BLaER1 (cell line): ENCODE results near the gene KCNJ5.
A peak's percentile ranks its signal among the peaks of the same experiment; 100 is the strongest.

Experiments
- H3K27ac ChIP-seq: shearing (Covaris generic); formaldehyde crosslinking; 2 replicates; pipeline ENCODE4 v1.8.1; 2022
- H3K27me3 ChIP-seq: shearing (Covaris generic); formaldehyde crosslinking; 2 replicates; pipeline ENCODE4 v1.8.1; 2022
- H3K36me3 ChIP-seq: shearing (Covaris generic); formaldehyde crosslinking; 2 replicates; pipeline ENCODE4 v1.8.1; 2022
- H3K4me1 ChIP-seq: shearing (Covaris generic); formaldehyde crosslinking; 2 replicates; pipeline ENCODE4 v1.8.1; 2022
- H3K4me2 ChIP-seq: shearing (Covaris generic); formaldehyde crosslinking; 2 replicates; pipeline ENCODE4 v1.8.1; 2022
- H3K4me3 ChIP-seq: shearing (Covaris generic); formaldehyde crosslinking; 2 replicates; pipeline ENCODE4 v1.8.1; 2022
- H3K9ac ChIP-seq: shearing (Covaris generic); formaldehyde crosslinking; 2 replicates; pipeline ENCODE4 v1.8.1; 2022
- H3K9me3 ChIP-seq: shearing (Covaris generic); formaldehyde crosslinking; 2 replicates; pipeline ENCODE4 v1.8.1; 2022
- H4K20me1 ChIP-seq: shearing (Covaris generic); formaldehyde crosslinking; 2 replicates; pipeline ENCODE4 v1.8.1; 2022
- Cebpa-rat ChIP-seq: shearing (Covaris generic); IDR thresholded peaks from 2 replicates; pipeline ENCODE4 v1.8.1; 2022

KCNJ5 gene

GRCh38 chr11:128936606-128937251 is 45.6 kb downstream of the KCNJ5 start:
- Histone ChIP-seq H3K27me3 (no peaks in the 10 kb centered on the region), H3K4me1 (peaks cover 89% of the 10 kb centered on the region), H3K4me3 (no peak overlapping the region), H3K9ac (no peak overlapping the region), H3K9me3 (no peaks in the 10 kb centered on the region), H3K27ac (no peak overlapping the region), H4K20me1 (peaks cover 15% of the 10 kb centered on the region; the same call in 1 of the 2 replicates), H3K4me2 (peak overlapping the region; percentile 51; the same call in 1 of the 2 replicates), H3K36me3 (no peaks in the 10 kb centered on the region)
- TF ChIP-seq Cebpa-rat: no peak

GRCh38 chr11:128937480-128937879 is 46.3 kb downstream of the KCNJ5 start:
- Histone ChIP-seq H3K27me3 (no peaks in the 10 kb centered on the region), H4K20me1 (peaks cover 15% of the 10 kb centered on the region; the same call in 1 of the 2 replicates), H3K36me3 (no peaks in the 10 kb centered on the region), H3K27ac (no peak overlapping the region), H3K4me3 (no peak overlapping the region), H3K9me3 (no peaks in the 10 kb centered on the region), H3K9ac (no peak overlapping the region), H3K4me2 (peak overlapping the region; percentile 51), H3K4me1 (peaks cover 90% of the 10 kb centered on the region)
- no peak for TF ChIP-seq Cebpa-rat

- Histone ChIP-seq H3K27ac (no peak overlapping the region), H4K20me1 (peaks cover 14% of the 10 kb centered on the region; the same call in 1 of the 2 replicates), H3K9ac (no peak overlapping the region), H3K4me1 (peaks cover 94% of the 10 kb centered on the region), H3K27me3 (no peaks in the 10 kb centered on the region), H3K4me2 (peak overlapping the region; percentile 51), H3K4me3 (no peak overlapping the region), H3K9me3 (no peaks in the 10 kb centered on the region), H3K36me3 (no peaks in the 10 kb centered on the region)
- TF ChIP-seq Cebpa-rat: no peak
Measured at GRCh38 chr11:128938156-128938885, 47.2 kb downstream of the KCNJ5 start.

- peaks cover 1% of the 10 kb centered on the region; the same call in 1 of the 2 replicates for H4K20me1 ChIP-seq
- peak overlapping the region; percentile 72 for H3K4me2 ChIP-seq
- H3K9me3 ChIP-seq: no peaks in the 10 kb centered on the region
- no peak overlapping the region for H3K27ac ChIP-seq
- peaks cover 94% of the 10 kb centered on the region for H3K4me1 ChIP-seq
- H3K4me3 ChIP-seq: no peak overlapping the region
- TF ChIP-seq Cebpa-rat: no peak
- no peak overlapping the region for H3K9ac ChIP-seq
- no peaks in the 10 kb centered on the region for H3K27me3 ChIP-seq
- no peaks in the 10 kb centered on the region for H3K36me3 ChIP-seq
Measured at GRCh38 chr11:128939591-128939990, 48.4 kb downstream of the KCNJ5 start.

- Histone ChIP-seq H3K4me3 (no peak overlapping the region), H3K9ac (no peak overlapping the region), H3K4me1 (peaks cover 92% of the 10 kb centered on the region), H3K36me3 (no peaks in the 10 kb centered on the region), H4K20me1 (no peaks in the 10 kb centered on the region), H3K4me2 (peak overlapping the region; percentile 72), H3K27me3 (no peaks in the 10 kb centered on the region), H3K27ac (no peak overlapping the region), H3K9me3 (no peaks in the 10 kb centered on the region)
- TF ChIP-seq Cebpa-rat: no peak
Measured at GRCh38 chr11:128940156-128940555, 49.0 kb downstream of the KCNJ5 start.

- Histone ChIP-seq H4K20me1 (no peaks in the 10 kb centered on the region), H3K27ac (no peak overlapping the region), H3K9ac (no peak overlapping the region), H3K4me1 (peaks cover 88% of the 10 kb centered on the region), H3K4me2 (peak overlapping the region; percentile 72), H3K27me3 (no peaks in the 10 kb centered on the region), H3K4me3 (no peak overlapping the region), H3K36me3 (no peaks in the 10 kb centered on the region), H3K9me3 (no peaks in the 10 kb centered on the region)
- TF ChIP-seq Cebpa-rat: no peak
Measured at GRCh38 chr11:128940603-128941002, 49.4 kb downstream of the KCNJ5 start.

GRCh38 chr11:128941110-128941509 is 50.0 kb downstream of the KCNJ5 start:
- Histone ChIP-seq H3K36me3 (no peaks in the 10 kb centered on the region), H3K4me1 (peaks cover 83% of the 10 kb centered on the region), H3K9ac (no peak overlapping the region), H3K9me3 (no peaks in the 10 kb centered on the region), H3K27ac (no peak overlapping the region), H3K27me3 (no peaks in the 10 kb centered on the region), H3K4me3 (no peak overlapping the region), H3K4me2 (peak overlapping the region; percentile 72), H4K20me1 (no peaks in the 10 kb centered on the region)
- TF ChIP-seq Cebpa-rat: no peak

- Histone ChIP-seq H3K36me3 (no peaks in the 10 kb centered on the region), H3K4me2 (peak overlapping the region; percentile 72), H3K27me3 (no peaks in the 10 kb centered on the region), H3K27ac (no peak overlapping the region), H3K4me3 (no peak overlapping the region), H3K4me1 (peaks cover 80% of the 10 kb centered on the region), H3K9me3 (no peaks in the 10 kb centered on the region), H4K20me1 (no peaks in the 10 kb centered on the region), H3K9ac (no peak overlapping the region)
- no peak for TF ChIP-seq Cebpa-rat
Measured at GRCh38 chr11:128941573-128942271, 50.6 kb downstream of the KCNJ5 start.

GRCh38 chr11:128942272-128942612 is 51.1 kb downstream of the KCNJ5 start:
- no peaks in the 10 kb centered on the region for H4K20me1 ChIP-seq
- H3K4me2 ChIP-seq: peak overlapping the region; percentile 72
- no peak overlapping the region for H3K9ac ChIP-seq
- H3K36me3 ChIP-seq: no peaks in the 10 kb centered on the region
- H3K9me3 ChIP-seq: no peaks in the 10 kb centered on the region
- no peak for TF ChIP-seq Cebpa-rat
- no peaks in the 10 kb centered on the region for H3K27me3 ChIP-seq
- H3K27ac ChIP-seq: no peak overlapping the region
- H3K4me3 ChIP-seq: no peak overlapping the region
- peaks cover 75% of the 10 kb centered on the region for H3K4me1 ChIP-seq
